Calu3 (cell line): ENCODE data around the gene SPATS2. TPM values are rescaled to one million over a fixed set of nuclear protein-coding genes. Genes with fewer than 3 reads are reported as not detected.
"Not testable (repeated sequence)": the region's sequence is repeated elsewhere in the genome, so short reads cannot be mapped to it uniquely, and the experiment has no call there.

ENCODE experiments used
- BruUV-seq: library from RNA; stranded (reverse); fragments of 400-500 nt; replicated peaks from 2 replicates; lab custom pipeline; 2021; lab: Mats Ljungman, UMichigan
- CTCF ChIA-PET: fragments of 300-600 bp; sonication (Branson Sonifier 250); formaldehyde crosslinking; loops from one replicate; lab custom pipeline; 2022; ENCODE audit warnings: antibody characterized with exemption; lab: Charles Lee
- DNase-seq: peaks from one replicate; pipeline ENCODE4 v3.0.0; 2022
- H3K27ac Mint-ChIP-seq: one replicate; pipeline ENCODE4 v1.8.0; 2022; ENCODE audit warnings: mixed read lengths; ENCODE audit not compliant: unreplicated experiment
- H3K27me3 Mint-ChIP-seq: one replicate; pipeline ENCODE4 v1.8.0; 2022; ENCODE audit warnings: mixed read lengths; ENCODE audit not compliant: unreplicated experiment
- H3K36me3 Mint-ChIP-seq: one replicate; pipeline ENCODE4 v1.8.0; 2022; ENCODE audit warnings: mild to moderate bottlenecking, moderate library complexity, mixed read lengths; ENCODE audit not compliant: insufficient read depth, unreplicated experiment
- H3K4me1 Mint-ChIP-seq: one replicate; pipeline ENCODE4 v1.8.0; 2022; ENCODE audit warnings: mild to moderate bottlenecking, low read depth, mixed read lengths; ENCODE audit not compliant: unreplicated experiment
- H3K4me3 Mint-ChIP-seq: one replicate; pipeline ENCODE4 v1.8.0; 2022; ENCODE audit warnings: mild to moderate bottlenecking, low read depth, moderate library complexity, mixed read lengths; ENCODE audit not compliant: unreplicated experiment
- H3K9me3 Mint-ChIP-seq: one replicate; pipeline ENCODE4 v1.8.0; 2022; ENCODE audit warnings: low read depth, mixed read lengths; ENCODE audit not compliant: unreplicated experiment
- CTCF ChIP-seq: fragments of 200-600 bp; IDR thresholded peaks from one replicate; pipeline ENCODE4 v1.8.0; 2022; ENCODE audit warnings: antibody characterized with exemption; ENCODE audit not compliant: unreplicated experiment
- intact Hi-C: fragments of 100-400 bp; cut with micrococcal nuclease; formaldehyde crosslinking; loops from one replicate; pipeline ENCODE4 v1.10.0; 2022; ENCODE audit not compliant: unreplicated experiment
- total RNA-seq: library from RNA; stranded (reverse); gene quantifications from 2 replicates; pipeline ENCODE4 v1.2.3, GENCODE V29; 2022

Gene SPATS2
- total RNA-seq, 1 experiment from 2014 or later, result 23.2 TPM

GRCh38 chr12:49375406-49375805 lies 8.1 kb downstream of the SPATS2 start:
- Mint-ChIP-seq H3K27me3 (no peaks in the 10 kb centered on the region), H3K36me3 (no peaks in the 10 kb centered on the region), H3K9me3 (no peaks in the 10 kb centered on the region), H3K27ac (no peak overlapping the region), H3K4me1 (no peaks in the 10 kb centered on the region), H3K4me3 (no peak overlapping the region)
- intact Hi-C loops, result no loop called here
- TF ChIP-seq CTCF, result no peak
- no peak for DNase-seq
- no TSS peak for BruUV-seq
- CTCF ChIA-PET, result no interaction called here

DNA sequence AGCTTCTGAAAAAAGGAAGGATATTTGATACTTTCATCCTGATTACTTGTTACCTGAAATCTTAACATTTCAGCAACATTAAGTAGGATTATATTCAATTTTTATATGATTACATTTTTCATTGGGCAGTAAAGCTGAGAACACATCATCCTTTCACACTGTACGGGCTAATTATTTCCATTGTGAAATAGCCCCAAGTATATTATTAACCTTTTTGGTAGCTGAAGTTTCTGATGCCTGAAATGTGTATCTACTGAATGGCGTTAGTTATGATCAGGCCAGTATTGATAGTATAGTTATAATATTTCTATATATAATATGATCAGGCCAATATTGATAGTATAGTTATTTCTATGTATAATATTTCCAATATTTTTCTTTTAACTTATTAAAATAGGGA lies 10.1 kb downstream of the SPATS2 start:
- no peak for DNase-seq
- BruUV-seq, result no TSS peak
- H3K4me3 Mint-ChIP-seq, result no peak overlapping the region
- H3K27me3 Mint-ChIP-seq, result no peaks in the 10 kb centered on the region
- H3K27ac Mint-ChIP-seq, result no peak overlapping the region
- no peaks in the 10 kb centered on the region for H3K9me3 Mint-ChIP-seq
- TF ChIP-seq CTCF, result no peak
- CTCF ChIA-PET, result interaction anchor here (0.9 kb wide), 1 partner anchor 10 kb away, joined by 3 read pairs; the partner anchor contains the start of gene SPATS2
- no peaks in the 10 kb centered on the region for H3K36me3 Mint-ChIP-seq
- no peaks in the 10 kb centered on the region for H3K4me1 Mint-ChIP-seq
- intact Hi-C loops, result no loop called here

- DNase-seq, H3K4me3 Mint-ChIP-seq, CTCF ChIA-PET: not testable (repeated sequence)
Measured at GRCh38 chr12:49380184-49380583, 12.9 kb downstream of the SPATS2 start.

DNA sequence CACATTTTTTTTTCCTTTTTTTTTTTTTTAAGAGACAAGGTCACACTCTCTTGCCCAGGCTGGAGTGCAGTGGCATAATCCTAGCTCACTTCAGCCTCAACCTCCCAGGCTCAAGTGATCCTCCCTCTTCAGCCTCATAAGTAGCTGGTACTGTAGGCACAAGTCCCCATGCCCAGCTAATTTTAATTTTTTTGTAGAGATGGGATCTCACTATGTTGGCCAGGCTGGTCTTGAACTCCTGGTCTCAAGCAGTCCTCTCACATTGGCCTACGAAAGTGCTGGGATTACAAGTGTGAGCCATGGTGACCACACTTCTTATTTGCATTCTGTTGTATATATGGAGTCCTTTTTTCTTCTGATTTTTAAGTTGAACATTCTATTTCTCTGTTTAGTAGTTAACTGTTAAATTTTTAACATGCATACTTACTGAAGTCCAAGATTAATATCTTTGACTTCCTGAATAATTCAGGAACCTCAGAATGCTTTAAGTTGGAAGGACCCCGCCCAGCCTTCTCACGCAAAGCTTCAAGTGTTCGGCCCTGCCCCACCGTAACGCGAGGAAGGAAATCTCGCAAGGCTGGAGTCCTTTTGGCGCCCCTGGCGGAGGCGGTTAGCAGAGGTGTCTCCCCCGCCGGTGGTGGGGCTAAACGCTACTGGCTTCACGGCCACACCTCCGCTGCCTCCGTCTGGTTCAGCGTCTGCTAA lies 21.6 kb downstream of the SPATS2 start:
- H3K27me3 Mint-ChIP-seq, result no peaks in the 10 kb centered on the region
- intact Hi-C loops, result no loop called here
- no TSS peak for BruUV-seq
- no peak for TF ChIP-seq CTCF
- H3K9me3 Mint-ChIP-seq, result no peaks in the 10 kb centered on the region
- no peaks in the 10 kb centered on the region for H3K36me3 Mint-ChIP-seq
- CTCF ChIA-PET, result interaction anchor here (0.7 kb wide), 1 partner anchor 42 kb away, joined by 6 read pairs; no protein-coding TSS in a partner anchor
- H3K4me1 Mint-ChIP-seq, result no peaks in the 10 kb centered on the region
- DNase-seq, result no peak
- H3K27ac Mint-ChIP-seq, result no peak overlapping the region
- H3K4me3 Mint-ChIP-seq, result no peak overlapping the region

More at GRCh38 chr12:49380184-49380583, 12.9 kb downstream of the SPATS2 start:
- BruUV-seq, H3K4me1 Mint-ChIP-seq, H3K27me3 Mint-ChIP-seq, H3K9me3 Mint-ChIP-seq, H3K36me3 Mint-ChIP-seq, H3K27ac Mint-ChIP-seq, intact Hi-C loops: not testable (repeated sequence)

DNA sequence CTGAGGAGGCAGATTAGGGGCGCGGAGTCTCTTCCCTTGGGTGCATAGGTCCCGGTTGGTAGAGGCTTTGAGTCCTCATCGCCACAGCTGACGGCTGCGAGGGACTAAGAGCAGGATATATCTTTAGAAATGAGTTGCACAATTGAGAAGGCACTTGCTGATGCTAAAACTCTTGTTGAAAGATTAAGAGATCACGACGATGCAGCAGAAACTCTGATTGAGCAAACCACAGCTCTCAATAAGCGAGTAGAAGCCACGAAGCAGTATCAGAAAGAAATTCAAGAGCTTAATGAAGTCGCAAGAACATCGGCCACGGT lies 22.1 kb downstream of the SPATS2 start:
- intact Hi-C loops, result no loop called here
- no peak for DNase-seq
- Mint-ChIP-seq H3K27me3 (no peaks in the 10 kb centered on the region), H3K27ac (no peak overlapping the region), H3K9me3 (no peaks in the 10 kb centered on the region), H3K36me3 (no peaks in the 10 kb centered on the region), H3K4me3 (no peak overlapping the region), H3K4me1 (no peaks in the 10 kb centered on the region)
- no peak for TF ChIP-seq CTCF
- CTCF ChIA-PET, result no interaction called here
- no TSS peak for BruUV-seq
